Neural cell (in vitro differentiated cells): Measurements from ENCODE around the gene ATF6.

Experiments
- CTCF ChIP-seq: fragments of 450-650 bp; IDR thresholded peaks from 2 replicates; pipeline ENCODE4 v1.5.1; 2014; ENCODE audit warnings: antibody characterized with exemption, mild to moderate bottlenecking, moderate library complexity; ENCODE audit not compliant: poor library complexity, severe bottlenecking
- EP300 ChIP-seq: fragments of 450-650 bp; conservative IDR thresholded peaks from 2 replicates; pipeline ENCODE4 v1.6.1; 2014; ENCODE audit warnings: antibody characterized with exemption, mild to moderate bottlenecking, moderate library complexity; ENCODE audit not compliant: poor library complexity, severe bottlenecking
- EZH2 ChIP-seq: fragments of 200-600, 300-800 bp; shearing (Covaris generic), sonication (generic); IDR thresholded peaks from 2 replicates; pipeline ENCODE4 v1.6.1; 2014; ENCODE audit warnings: antibody characterized with exemption, low read length, borderline replicate concordance, mild to moderate bottlenecking; ENCODE audit not compliant: insufficient read depth, poor library complexity, severe bottlenecking
- MXI1 ChIP-seq: fragments of 450-650 bp; conservative IDR thresholded peaks from 2 replicates; pipeline ENCODE4 v1.6.1; 2014; ENCODE audit warnings: antibody characterized with exemption, mild to moderate bottlenecking; ENCODE audit not compliant: poor library complexity, severe bottlenecking
- POLR2AphosphoS5 ChIP-seq: IDR thresholded peaks from 2 replicates; pipeline ENCODE4 v1.6.1; 2012
- RAD21 ChIP-seq: fragments of 450-650 bp; conservative IDR thresholded peaks from 2 replicates; pipeline ENCODE4 v1.6.1; 2014; ENCODE audit warnings: antibody characterized with exemption, mild to moderate bottlenecking, moderate library complexity
- REST ChIP-seq: IDR thresholded peaks from 2 replicates; pipeline ENCODE4 v1.6.1; 2012; ENCODE audit warnings: borderline replicate concordance
- SMC3 ChIP-seq: fragments of 450-650 bp; conservative IDR thresholded peaks from 2 replicates; pipeline ENCODE4 v1.6.1; 2014; ENCODE audit warnings: antibody characterized with exemption, mild to moderate bottlenecking, moderate library complexity; ENCODE audit not compliant: poor library complexity
- TAF1 ChIP-seq: IDR thresholded peaks from 2 replicates; pipeline ENCODE4 v1.6.1; 2012; ENCODE audit warnings: low read depth

GRCh38 chr1:161955606-161956005, 189.5 kb downstream of the ATF6 start:
- no peak for TF ChIP-seq CTCF
- no peak for TF ChIP-seq REST
- TF ChIP-seq EZH2 = no peak
- TF ChIP-seq MXI1 = no peak
- TF ChIP-seq POLR2AphosphoS5 = no peak
- TF ChIP-seq EP300 = no peak
- no peak for TF ChIP-seq RAD21
- TF ChIP-seq SMC3 = no peak
- no peak for TF ChIP-seq TAF1
